PFSK-1 (cell line): ENCODE results near the gene IFNK.

Source experiments
- FOXP2 ChIP-seq: optimal IDR thresholded peaks from 2 replicates; pipeline ENCODE3; 2011; ENCODE audit warnings: borderline replicate concordance, control low read depth, inconsistent platforms; ENCODE audit not compliant: insufficient read depth; ENCODE audit errors: extremely low read length, extremely low read depth
- POLR2AphosphoS5 ChIP-seq: IDR thresholded peaks from 2 replicates; pipeline ENCODE4 v1.6.1; 2012; ENCODE audit warnings: low read depth, mild to moderate bottlenecking, control low read depth, low read length, moderate library complexity
- SIN3A ChIP-seq: IDR thresholded peaks from 2 replicates; pipeline ENCODE4 v1.6.1; 2012; ENCODE audit warnings: mild to moderate bottlenecking, low read length, moderate library complexity, borderline replicate concordance; ENCODE audit not compliant: insufficient read depth
- TAF1 ChIP-seq: IDR thresholded peaks from 2 replicates; pipeline ENCODE4 v1.6.1; 2012; ENCODE audit warnings: low read length, control low read depth, borderline replicate concordance; ENCODE audit not compliant: insufficient read depth
- TF ChIP-seq, protein P1 (sequence below), 2 experiments: IDR thresholded peaks; 2 replicates each; pipeline versions ENCODE4 v1.6.1 to v1.8.0; 2011 to 2012; ENCODE audit warnings: low read depth in 2 of 2, low read length in 2 of 2, control low read depth in 1 of 2, inconsistent platforms in 1 of 2, mild to moderate bottlenecking in 1 of 2, moderate library complexity in 1 of 2; ENCODE audit not compliant: insufficient read depth in 1 of 2

Gene IFNK

DNA sequence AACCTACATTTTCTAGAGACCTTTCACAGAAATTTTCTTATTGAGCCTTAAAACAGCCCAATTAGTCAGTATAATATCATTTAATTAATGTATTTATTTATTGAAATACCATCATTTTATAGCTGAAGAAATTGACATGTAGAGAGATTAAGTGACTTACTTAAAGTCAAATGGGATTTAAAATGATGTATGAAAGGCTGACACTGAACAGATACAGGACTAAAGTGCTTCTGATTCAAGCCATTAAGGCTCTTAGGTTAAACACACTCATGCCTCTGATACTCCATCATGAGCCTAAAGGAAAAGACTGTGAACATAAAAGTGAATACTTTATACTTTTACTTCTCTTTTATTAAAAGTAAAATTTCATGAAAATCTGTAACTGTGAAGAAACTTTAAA is 36.4 kb downstream of the IFNK start:
- TF ChIP-seq, protein P1, sequence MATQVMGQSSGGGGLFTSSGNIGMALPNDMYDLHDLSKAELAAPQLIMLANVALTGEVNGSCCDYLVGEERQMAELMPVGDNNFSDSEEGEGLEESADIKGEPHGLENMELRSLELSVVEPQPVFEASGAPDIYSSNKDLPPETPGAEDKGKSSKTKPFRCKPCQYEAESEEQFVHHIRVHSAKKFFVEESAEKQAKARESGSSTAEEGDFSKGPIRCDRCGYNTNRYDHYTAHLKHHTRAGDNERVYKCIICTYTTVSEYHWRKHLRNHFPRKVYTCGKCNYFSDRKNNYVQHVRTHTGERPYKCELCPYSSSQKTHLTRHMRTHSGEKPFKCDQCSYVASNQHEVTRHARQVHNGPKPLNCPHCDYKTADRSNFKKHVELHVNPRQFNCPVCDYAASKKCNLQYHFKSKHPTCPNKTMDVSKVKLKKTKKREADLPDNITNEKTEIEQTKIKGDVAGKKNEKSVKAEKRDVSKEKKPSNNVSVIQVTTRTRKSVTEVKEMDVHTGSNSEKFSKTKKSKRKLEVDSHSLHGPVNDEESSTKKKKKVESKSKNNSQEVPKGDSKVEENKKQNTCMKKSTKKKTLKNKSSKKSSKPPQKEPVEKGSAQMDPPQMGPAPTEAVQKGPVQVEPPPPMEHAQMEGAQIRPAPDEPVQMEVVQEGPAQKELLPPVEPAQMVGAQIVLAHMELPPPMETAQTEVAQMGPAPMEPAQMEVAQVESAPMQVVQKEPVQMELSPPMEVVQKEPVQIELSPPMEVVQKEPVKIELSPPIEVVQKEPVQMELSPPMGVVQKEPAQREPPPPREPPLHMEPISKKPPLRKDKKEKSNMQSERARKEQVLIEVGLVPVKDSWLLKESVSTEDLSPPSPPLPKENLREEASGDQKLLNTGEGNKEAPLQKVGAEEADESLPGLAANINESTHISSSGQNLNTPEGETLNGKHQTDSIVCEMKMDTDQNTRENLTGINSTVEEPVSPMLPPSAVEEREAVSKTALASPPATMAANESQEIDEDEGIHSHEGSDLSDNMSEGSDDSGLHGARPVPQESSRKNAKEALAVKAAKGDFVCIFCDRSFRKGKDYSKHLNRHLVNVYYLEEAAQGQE (IDR thresholded peaks at IDR 0.05; ENCODE audit: insufficient read depth in 1 of 2, low read depth in 2 of 2, low read length in 2 of 2): no peak
- TF ChIP-seq TAF1 (no peak), POLR2AphosphoS5 (no peak), SIN3A (no peak), FOXP2 (no peak)

DNA sequence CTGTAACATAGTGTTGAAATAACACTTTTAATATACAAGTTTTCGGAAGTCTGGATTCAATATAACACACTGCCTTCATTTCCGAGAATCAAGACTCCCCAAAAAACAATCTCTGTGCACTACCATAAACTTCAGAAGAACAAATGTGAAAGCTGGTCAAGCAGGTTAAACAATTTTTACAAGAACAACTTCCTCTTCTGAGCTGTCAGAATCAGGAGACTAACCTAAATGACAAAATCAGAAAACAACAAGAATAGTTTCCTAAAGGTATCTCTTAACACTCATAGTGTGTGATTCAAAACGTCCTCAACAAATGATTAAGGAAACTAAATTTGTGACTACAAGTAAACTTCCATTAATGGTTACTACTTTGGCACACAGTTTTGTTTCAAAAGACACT is 37.6 kb downstream of the IFNK start:
- no peak for TF ChIP-seq SIN3A
- TF ChIP-seq, protein P1 (IDR thresholded peaks at IDR 0.05; ENCODE audit: insufficient read depth in 1 of 2, low read depth in 2 of 2, low read length in 2 of 2): no peak
- TF ChIP-seq FOXP2: no peak
- no peak for TF ChIP-seq POLR2AphosphoS5
- no peak for TF ChIP-seq TAF1

DNA sequence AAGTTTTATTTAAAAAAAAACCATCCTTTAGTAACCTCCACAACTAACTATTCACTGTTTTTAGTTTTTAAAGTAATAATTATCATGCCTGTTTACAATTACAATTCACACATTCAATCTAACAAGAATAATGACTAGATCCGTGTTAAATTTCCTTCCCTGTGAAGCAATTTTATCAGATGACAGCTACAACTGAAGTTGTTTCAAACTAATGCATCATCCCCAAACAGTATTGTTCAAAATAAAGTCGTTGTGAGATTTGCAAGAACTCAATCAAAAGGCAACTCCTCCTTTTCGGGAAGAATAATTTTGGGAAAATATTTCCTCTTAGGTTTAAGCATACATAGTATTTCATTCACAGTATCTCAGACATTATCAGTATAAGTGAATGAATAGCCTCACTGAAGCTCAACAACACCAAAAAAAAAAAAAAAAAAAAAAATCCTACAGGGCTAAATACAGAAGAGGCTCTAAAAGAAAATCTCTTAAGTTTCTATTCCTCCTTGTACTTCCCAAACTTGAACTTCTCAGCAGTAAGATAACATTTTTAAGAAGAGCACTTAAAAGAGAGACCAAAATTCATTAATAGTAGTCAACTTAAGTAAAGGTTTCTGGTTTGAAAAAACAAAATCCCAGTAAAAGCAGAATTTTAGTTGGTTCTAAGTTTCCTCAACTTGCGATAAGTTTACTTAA is 39.8 kb downstream of the IFNK start:
- TF ChIP-seq FOXP2 (no peak), POLR2AphosphoS5 (no peak), SIN3A (no peak), TAF1 (no peak)
- TF ChIP-seq, protein P1 (IDR thresholded peaks at IDR 0.05; ENCODE audit: insufficient read depth in 1 of 2, low read depth in 2 of 2, low read length in 2 of 2): no peak

DNA sequence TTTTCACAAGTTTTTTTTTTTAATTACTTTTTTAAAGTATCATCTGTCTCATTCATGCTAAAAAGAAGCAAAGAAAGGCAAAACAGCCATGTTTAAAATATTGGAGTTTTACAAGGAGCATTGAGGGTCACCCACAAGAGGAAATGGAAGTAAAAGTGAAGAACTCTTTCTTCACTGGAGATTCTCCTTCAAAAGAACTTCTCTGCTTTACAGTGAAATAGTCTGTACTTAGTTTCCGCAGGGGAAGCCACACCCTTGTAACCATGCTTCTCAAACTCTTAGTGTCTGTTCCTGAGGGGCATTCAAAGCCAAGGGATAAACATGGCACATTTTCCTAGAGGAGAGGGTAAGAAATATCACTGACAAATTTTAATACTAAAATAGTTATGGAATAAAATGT is 40.6 kb downstream of the IFNK start:
- TF ChIP-seq SIN3A (no peak), FOXP2 (no peak), TAF1 (no peak), POLR2AphosphoS5 (no peak)
- TF ChIP-seq, protein P1 (IDR thresholded peaks at IDR 0.05; ENCODE audit: insufficient read depth in 1 of 2, low read depth in 2 of 2, low read length in 2 of 2): no peak

DNA sequence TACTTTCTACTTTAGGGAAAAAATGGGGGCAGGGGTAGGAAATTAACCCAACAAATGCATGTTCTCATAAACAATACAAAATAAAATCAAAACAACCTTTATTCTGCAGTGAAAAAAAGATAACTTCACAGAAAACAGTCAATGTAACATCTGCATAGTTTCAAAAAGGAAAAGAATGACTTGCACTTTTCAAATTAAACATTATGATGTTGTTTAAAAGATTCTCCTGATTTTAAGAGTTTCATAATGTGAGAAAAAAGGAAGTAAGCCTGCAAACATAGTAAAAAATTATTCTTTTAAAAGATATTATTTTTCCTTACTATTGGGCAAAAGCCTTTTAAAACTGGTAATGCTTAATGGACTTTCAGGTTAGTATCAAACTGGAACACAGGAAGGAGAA is 41.6 kb downstream of the IFNK start:
- TF ChIP-seq TAF1 (no peak), POLR2AphosphoS5 (no peak), SIN3A (no peak), FOXP2 (no peak)
- TF ChIP-seq, protein P1 (IDR thresholded peaks at IDR 0.05; ENCODE audit: insufficient read depth in 1 of 2, low read depth in 2 of 2, low read length in 2 of 2): no peak
